ENCODE results near the gene IGFBP1. TPM values are rescaled to one million over a fixed set of nuclear protein-coding genes. Genes with fewer than 3 reads are reported as not detected.

The IGFBP1 gene
- total RNA-seq, 1 donor from 2014 or later: 0.30 TPM

GRCh38 chr7:45885264-45885882 lies 2.9 kb upstream of the IGFBP1 start:
- no peaks in the 10 kb centered on the region for H3K9me3 Mint-ChIP-seq (ENCODE audit: low read depth)
- no peak for DNase-seq (ENCODE audit: low spot score)
- peaks cover 54% of the 10 kb centered on the region for H3K4me1 Mint-ChIP-seq (ENCODE audit: low read depth)
- peak overlapping the region; percentile 73 for H3K27ac Mint-ChIP-seq (ENCODE audit: unreplicated experiment)
- H3K4me3 Mint-ChIP-seq (ENCODE audit: unreplicated experiment): no peak overlapping the region
- no peaks in the 10 kb centered on the region for H3K27me3 Mint-ChIP-seq (ENCODE audit: low read depth)
- no peaks in the 10 kb centered on the region for H3K36me3 Mint-ChIP-seq (ENCODE audit: low read depth)
- TF ChIP-seq CTCF (IDR thresholded peaks at IDR 0.05): no peak

GRCh38 chr7:45886931-45887667 lies 1.2 kb upstream of the IGFBP1 start:
- Mint-ChIP-seq H3K27me3 (ENCODE audit: low read depth) (no peaks in the 10 kb centered on the region), H3K4me1 (ENCODE audit: low read depth) (peaks cover 54% of the 10 kb centered on the region), H3K9me3 (ENCODE audit: low read depth) (no peaks in the 10 kb centered on the region), H3K4me3 (ENCODE audit: unreplicated experiment) (no peak overlapping the region), H3K27ac (ENCODE audit: unreplicated experiment) (no peak overlapping the region), H3K36me3 (ENCODE audit: low read depth) (no peaks in the 10 kb centered on the region)
- TF ChIP-seq CTCF (IDR thresholded peaks at IDR 0.05): no peak
- DNase-seq (ENCODE audit: low spot score): no peak

GRCh38 chr7:45888993-45889366 lies 692 bp downstream of the IGFBP1 start:
- TF ChIP-seq CTCF (IDR thresholded peaks at IDR 0.05): no peak
- Mint-ChIP-seq H3K4me3 (ENCODE audit: unreplicated experiment) (peak overlapping the region; percentile 45), H3K36me3 (ENCODE audit: low read depth) (no peaks in the 10 kb centered on the region), H3K27me3 (ENCODE audit: low read depth) (no peaks in the 10 kb centered on the region), H3K27ac (ENCODE audit: unreplicated experiment) (no peak overlapping the region), H3K4me1 (ENCODE audit: low read depth) (peaks cover 53% of the 10 kb centered on the region), H3K9me3 (ENCODE audit: low read depth) (no peaks in the 10 kb centered on the region)
- no peak for DNase-seq (ENCODE audit: low spot score)

- Mint-ChIP-seq H3K9me3 (ENCODE audit: low read depth) (no peaks in the 10 kb centered on the region), H3K27ac (ENCODE audit: unreplicated experiment) (no peak overlapping the region), H3K27me3 (ENCODE audit: low read depth) (no peaks in the 10 kb centered on the region), H3K4me3 (ENCODE audit: unreplicated experiment) (no peak overlapping the region), H3K36me3 (ENCODE audit: low read depth) (no peaks in the 10 kb centered on the region), H3K4me1 (ENCODE audit: low read depth) (peaks cover 50% of the 10 kb centered on the region)
- no peak for TF ChIP-seq CTCF (IDR thresholded peaks at IDR 0.05)
- DNase-seq (ENCODE audit: low spot score): no peak
Observed at GRCh38 chr7:45889367-45890067, 1.2 kb downstream of the IGFBP1 start.

GRCh38 chr7:45890125-45890901 lies 2.0 kb downstream of the IGFBP1 start:
- DNase-seq (ENCODE audit: low spot score): no peak
- Mint-ChIP-seq H3K4me1 (ENCODE audit: low read depth) (peaks cover 42% of the 10 kb centered on the region), H3K4me3 (ENCODE audit: unreplicated experiment) (no peak overlapping the region), H3K9me3 (ENCODE audit: low read depth) (no peaks in the 10 kb centered on the region), H3K27ac (ENCODE audit: unreplicated experiment) (no peak overlapping the region), H3K27me3 (ENCODE audit: low read depth) (no peaks in the 10 kb centered on the region), H3K36me3 (ENCODE audit: low read depth) (no peaks in the 10 kb centered on the region)
- TF ChIP-seq CTCF (IDR thresholded peaks at IDR 0.05): no peak

Data from chondrocyte (in vitro differentiated cells).